ENCODE data around the gene CST1. TPM values are rescaled to one million over a fixed set of nuclear protein-coding genes. Genes with fewer than 3 reads are reported as not detected.
"Not testable (repeated sequence)": the region's sequence is repeated elsewhere in the genome, so short reads cannot be mapped to it uniquely, and the experiment has no call there.

CST1 gene, protein sequence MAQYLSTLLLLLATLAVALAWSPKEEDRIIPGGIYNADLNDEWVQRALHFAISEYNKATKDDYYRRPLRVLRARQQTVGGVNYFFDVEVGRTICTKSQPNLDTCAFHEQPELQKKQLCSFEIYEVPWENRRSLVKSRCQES
- total RNA-seq = not detected
- polyA plus RNA-seq (2013, experiment 1 of 2) = not detected
- polyA plus RNA-seq (2013, experiment 2 of 2) = not detected
- 0 to 0.11 (median 0) reads per million in 172 experiments for total RNA-seq

DNA sequence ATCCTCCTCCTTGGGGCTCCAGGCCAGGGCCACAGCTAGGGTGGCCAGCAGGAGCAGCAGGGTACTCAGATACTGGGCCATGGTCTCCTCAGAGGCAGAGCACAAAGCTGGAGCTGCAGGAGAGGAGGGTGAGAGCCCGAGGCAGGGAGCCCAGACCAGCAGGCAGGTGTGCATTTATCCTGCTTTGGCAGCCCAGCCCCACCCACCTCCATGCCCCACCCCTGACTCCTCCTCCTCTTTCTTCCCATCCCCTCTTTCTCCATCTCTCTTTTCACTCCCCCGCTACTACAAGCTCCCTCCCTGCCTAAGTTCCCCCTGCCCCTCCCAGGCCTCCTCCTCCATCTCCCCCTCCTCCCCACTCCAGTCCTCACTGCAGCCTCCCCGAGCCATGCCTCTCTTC is at the start of gene CST1:
Gene CST1, minus strand, starts transcription at position 150 of the 400 bp plus-strand sequence. Its CDS starts 69 bp downstream, at position 81.
- H3K36me3 Mint-ChIP-seq (ENCODE audit: low read depth); intact Hi-C loops (cut with DNase I, micrococcal nuclease); DNase-seq; H3K4me3 Mint-ChIP-seq; H3K36me3 ChIP-seq (ENCODE audit: insufficient read depth, low read length); H3K27me3 ChIP-seq (ENCODE audit: control insufficient read depth in 1 of 2, insufficient read depth in 2 of 2, low read length in 2 of 2); H3K4me1 ChIP-seq (ENCODE audit: insufficient read depth, low read length); CTCF ChIA-PET; H3K27ac Mint-ChIP-seq; H3K9me3 Mint-ChIP-seq; POLR2A ChIA-PET; H3K4me3 ChIP-seq (ENCODE audit: low read length); H3K27me3 Mint-ChIP-seq; H3K4me1 Mint-ChIP-seq (ENCODE audit: low read depth); H3K27ac ChIP-seq (ENCODE audit: low read depth in 1 of 2, low read length in 2 of 2); ATAC-seq (ENCODE audit: poor library complexity); H3K9me3 ChIP-seq (ENCODE audit: control insufficient read depth in 1 of 2, insufficient read depth in 1 of 2, low read length in 2 of 2): not testable (repeated sequence)

DNA sequence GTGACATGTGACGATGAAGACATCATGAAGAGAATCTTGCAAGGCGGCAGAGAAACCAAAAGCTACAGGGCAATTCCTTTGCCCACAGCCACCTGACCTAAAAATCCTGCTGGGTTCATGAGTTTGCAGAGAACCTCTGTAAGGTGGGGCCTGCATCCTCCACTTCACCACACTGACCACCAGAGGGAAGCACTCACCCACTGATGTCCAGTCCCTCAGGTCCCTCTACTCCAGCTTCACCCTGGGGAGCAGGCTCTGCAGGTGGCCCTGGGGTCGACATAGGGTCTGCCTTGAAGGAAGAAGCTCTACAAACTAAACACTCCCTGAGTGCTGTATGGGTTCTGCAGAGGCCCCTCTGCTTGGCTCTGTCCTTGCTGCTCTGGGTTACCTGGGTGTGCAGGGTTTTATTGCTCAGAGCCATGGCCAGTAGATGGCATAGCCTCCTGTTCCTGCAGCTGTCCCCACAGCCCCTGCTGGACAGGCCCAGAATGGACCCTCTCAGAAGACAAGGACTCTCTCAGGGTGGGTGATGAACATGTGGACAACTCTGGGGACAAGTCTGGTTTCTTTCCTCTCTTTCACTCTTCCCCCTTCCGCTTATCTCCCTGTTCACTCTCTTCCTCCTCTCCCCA is 48.6 kb upstream of the CST1 start:
- H3K27me3 Mint-ChIP-seq; H3K4me1 ChIP-seq (ENCODE audit: insufficient read depth, low read length); H3K27ac Mint-ChIP-seq; H3K4me1 Mint-ChIP-seq (ENCODE audit: low read depth); POLR2A ChIA-PET; H3K27me3 ChIP-seq (ENCODE audit: control insufficient read depth in 1 of 2, insufficient read depth in 2 of 2, low read length in 2 of 2); H3K36me3 Mint-ChIP-seq (ENCODE audit: low read depth); CTCF ChIA-PET; H3K27ac ChIP-seq (ENCODE audit: low read depth in 1 of 2, low read length in 2 of 2); H3K36me3 ChIP-seq (ENCODE audit: insufficient read depth, low read length); H3K4me3 Mint-ChIP-seq; H3K9me3 ChIP-seq (ENCODE audit: control insufficient read depth in 1 of 2, insufficient read depth in 1 of 2, low read length in 2 of 2); H3K4me3 ChIP-seq (ENCODE audit: low read length); H3K9me3 Mint-ChIP-seq: not testable (repeated sequence)
- intact Hi-C loops (cut with DNase I, micrococcal nuclease) = loop anchor here in 1 of 2 experiments (5.0 to 10.0 kb wide), 2 partner anchors 198 to 305 kb away; no protein-coding TSS in a partner anchor
- ATAC-seq (ENCODE audit: poor library complexity) = peak; percentile 67
- DNase-seq = peak in 4 of 14 experiments; percentile 9 to 29 (median 23)
- TF ChIP-seq, protein P1, sequence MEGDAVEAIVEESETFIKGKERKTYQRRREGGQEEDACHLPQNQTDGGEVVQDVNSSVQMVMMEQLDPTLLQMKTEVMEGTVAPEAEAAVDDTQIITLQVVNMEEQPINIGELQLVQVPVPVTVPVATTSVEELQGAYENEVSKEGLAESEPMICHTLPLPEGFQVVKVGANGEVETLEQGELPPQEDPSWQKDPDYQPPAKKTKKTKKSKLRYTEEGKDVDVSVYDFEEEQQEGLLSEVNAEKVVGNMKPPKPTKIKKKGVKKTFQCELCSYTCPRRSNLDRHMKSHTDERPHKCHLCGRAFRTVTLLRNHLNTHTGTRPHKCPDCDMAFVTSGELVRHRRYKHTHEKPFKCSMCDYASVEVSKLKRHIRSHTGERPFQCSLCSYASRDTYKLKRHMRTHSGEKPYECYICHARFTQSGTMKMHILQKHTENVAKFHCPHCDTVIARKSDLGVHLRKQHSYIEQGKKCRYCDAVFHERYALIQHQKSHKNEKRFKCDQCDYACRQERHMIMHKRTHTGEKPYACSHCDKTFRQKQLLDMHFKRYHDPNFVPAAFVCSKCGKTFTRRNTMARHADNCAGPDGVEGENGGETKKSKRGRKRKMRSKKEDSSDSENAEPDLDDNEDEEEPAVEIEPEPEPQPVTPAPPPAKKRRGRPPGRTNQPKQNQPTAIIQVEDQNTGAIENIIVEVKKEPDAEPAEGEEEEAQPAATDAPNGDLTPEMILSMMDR (IDR thresholded peaks at IDR 0.05) = peak; percentile 26

DNA sequence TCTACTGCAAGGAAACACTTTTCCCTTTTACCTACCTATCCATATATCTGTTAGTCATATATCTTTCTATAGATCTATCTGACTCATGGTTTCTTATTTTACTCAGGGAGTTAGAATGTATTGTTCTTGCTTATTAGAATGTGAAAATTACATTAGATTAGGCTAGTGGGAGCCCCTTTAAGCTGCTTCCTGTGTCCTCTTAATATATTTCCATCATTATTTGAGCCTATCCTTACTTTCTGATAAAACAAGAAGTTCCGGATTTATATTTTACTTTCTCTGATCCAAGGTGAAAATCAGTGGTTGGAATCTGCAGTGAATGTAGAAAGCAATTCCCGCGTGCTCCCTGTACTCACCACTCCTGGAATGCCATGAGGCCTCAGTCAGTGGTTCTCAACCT is 44.8 kb upstream of the CST1 start:
- Histone ChIP-seq H3K36me3 (ENCODE audit: insufficient read depth, low read length) (no peaks in the 10 kb centered on the region), H3K4me1 (ENCODE audit: insufficient read depth, low read length) (no peaks in the 10 kb centered on the region), H3K4me3 (ENCODE audit: low read length) (no peak overlapping the region), H3K9me3 (ENCODE audit: control insufficient read depth in 1 of 2, insufficient read depth in 1 of 2, low read length in 2 of 2) (no peaks in the 10 kb centered on the region), H3K27ac (ENCODE audit: low read depth in 1 of 2, low read length in 2 of 2) (no peak overlapping the region), H3K27me3 (ENCODE audit: control insufficient read depth in 1 of 2, insufficient read depth in 2 of 2, low read length in 2 of 2) (no peaks in the 10 kb centered on the region)
- Mint-ChIP-seq H3K27ac (no peak overlapping the region), H3K27me3 (peaks cover 9% of the 10 kb centered on the region), H3K36me3 (ENCODE audit: low read depth) (no peaks in the 10 kb centered on the region), H3K4me1 (ENCODE audit: low read depth) (no peaks in the 10 kb centered on the region), H3K9me3 (no peaks in the 10 kb centered on the region), H3K4me3 (no peak overlapping the region)
- DNase-seq (no peak), ATAC-seq (ENCODE audit: poor library complexity) (no peak)
- CTCF ChIA-PET = no interaction called here
- TF ChIP-seq, protein P1 (IDR thresholded peaks at IDR 0.05) = no peak
- intact Hi-C loops (cut with DNase I, micrococcal nuclease) = loop anchor here in 1 of 2 experiments (5.0 to 10.0 kb wide), 2 partner anchors 202 to 309 kb away; no protein-coding TSS in a partner anchor
- POLR2A ChIA-PET = no interaction called here
